ENCODE results near the gene CDCA5. TPM values are rescaled to one million over a fixed set of nuclear protein-coding genes. Genes with fewer than 3 reads are reported as not detected.

CDCA5 gene
- total and polyA plus RNA-seq, 2 of the 4 experiments (the other 2 are of a cell fraction), result 9.1 to 14.0 TPM

- Histone ChIP-seq H3K36me3 (ENCODE audit: control insufficient read depth, insufficient read depth, low read length) (peaks cover 11% of the 10 kb centered on the region; the same call in 1 of the 2 replicates), H3K4me2 (ENCODE audit: low read depth, low read length) (no peak overlapping the region), H3K9me1 (ENCODE audit: insufficient read depth, low read length) (no peaks in the 10 kb centered on the region), H3K27ac (ENCODE audit: insufficient read depth, low read length) (no peak overlapping the region), H2AFZ (replicated peaks; ENCODE audit: low read length, poor library complexity) (no peak overlapping the region), H2BK15ac (ENCODE audit: low read depth, low read length) (no peak overlapping the region), H4K5ac (ENCODE audit: low read depth, low read length) (no peak overlapping the region), H3K79me1 (ENCODE audit: low read depth in 1 of 2, low read length in 2 of 2) (peaks cover 0 to 24% of the 10 kb centered on the region in 2 experiments; a peak in 3 of 4 replicates), H3K18ac (ENCODE audit: low read depth, low read length) (no peak overlapping the region), H4K8ac (ENCODE audit: low read depth in 2 of 2, low read length in 2 of 2) (no peak overlapping the region), H2AK5ac (ENCODE audit: low read depth, low read length) (no peak overlapping the region), H2BK120ac (ENCODE audit: low read depth, low read length) (no peak overlapping the region), H2AK9ac (replicated peaks; ENCODE audit: low read depth, low read length, poor library complexity) (no peak overlapping the region), H3K27me3 (ENCODE audit: control insufficient read depth, insufficient read depth, low read length) (no peaks in the 10 kb centered on the region), H2BK20ac (ENCODE audit: low read depth, low read length) (no peak overlapping the region), H4K91ac (ENCODE audit: insufficient read depth, low read depth, low read length) (no peak overlapping the region), H3K4ac (ENCODE audit: low read depth, low read length) (no peak overlapping the region), H3K9ac (ENCODE audit: low read depth, low read length) (no peak overlapping the region), H4K20me1 (ENCODE audit: insufficient read depth, low read length) (peaks cover 11% of the 10 kb centered on the region; the same call in 1 of the 2 replicates), H2BK5ac (ENCODE audit: low read depth, low read length, poor library complexity, severe bottlenecking) (no peak overlapping the region), H3K4me1 (ENCODE audit: control insufficient read depth, insufficient read depth, low read length) (peaks cover 13% of the 10 kb centered on the region; the same call in 1 of the 2 replicates), H3K23ac (ENCODE audit: low read depth, low read length) (no peak overlapping the region), H3K56ac (ENCODE audit: extremely low read depth, insufficient read depth, low read length) (no peak overlapping the region), H3K14ac (replicated peaks; ENCODE audit: low read depth, low read length) (no peak overlapping the region), H3K4me3 (ENCODE audit: insufficient read depth, low read depth, low read length) (no peak overlapping the region), H3K9me3 (ENCODE audit: control insufficient read depth, insufficient read depth, low read length) (no peaks in the 10 kb centered on the region)
- no peak for ATAC-seq (ENCODE audit: low read depth)
- intact Hi-C loops (cut with micrococcal nuclease), result loop anchor here (2.0 to 5.0 kb wide), 2 partner anchors 143 to 263 kb away; no protein-coding TSS in a partner anchor
- no peak for DNase-seq
- TF ChIP-seq FOS (IDR thresholded peaks at IDR 0.05; ENCODE audit: low read depth, low read length) (no peak), BHLHE40 (IDR thresholded peaks at IDR 0.05; ENCODE audit: low read depth, low read length) (no peak), CEBPB (IDR thresholded peaks at IDR 0.05; ENCODE audit: low read depth, low read length) (no peak), RFX5 (IDR thresholded peaks at IDR 0.05; ENCODE audit: low read depth, low read length) (no peak), CTCF (conservative IDR thresholded peaks at IDR 0.05; ENCODE audit: low read depth, low read length) (no peak), MAFK (IDR thresholded peaks at IDR 0.05; ENCODE audit: low read depth, low read length) (no peak), MAZ (IDR thresholded peaks at IDR 0.05; ENCODE audit: borderline replicate concordance, low read depth, low read length) (no peak), POLR2A (IDR thresholded peaks at IDR 0.05; ENCODE audit: low read depth, low read length) (no peak), CHD1 (IDR thresholded peaks at IDR 0.05; ENCODE audit: low read depth, low read length) (no peak), RCOR1 (IDR thresholded peaks at IDR 0.05; ENCODE audit: insufficient replicate concordance, low read length) (no peak), USF2 (IDR thresholded peaks at IDR 0.05; ENCODE audit: low read depth, low read length) (no peak)
- TF ChIP-seq, protein P1, sequence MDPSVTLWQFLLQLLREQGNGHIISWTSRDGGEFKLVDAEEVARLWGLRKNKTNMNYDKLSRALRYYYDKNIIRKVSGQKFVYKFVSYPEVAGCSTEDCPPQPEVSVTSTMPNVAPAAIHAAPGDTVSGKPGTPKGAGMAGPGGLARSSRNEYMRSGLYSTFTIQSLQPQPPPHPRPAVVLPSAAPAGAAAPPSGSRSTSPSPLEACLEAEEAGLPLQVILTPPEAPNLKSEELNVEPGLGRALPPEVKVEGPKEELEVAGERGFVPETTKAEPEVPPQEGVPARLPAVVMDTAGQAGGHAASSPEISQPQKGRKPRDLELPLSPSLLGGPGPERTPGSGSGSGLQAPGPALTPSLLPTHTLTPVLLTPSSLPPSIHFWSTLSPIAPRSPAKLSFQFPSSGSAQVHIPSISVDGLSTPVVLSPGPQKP (IDR thresholded peaks at IDR 0.05; ENCODE audit: borderline replicate concordance, low read depth, low read length), result no peak
- WGBS, 2 experiments (ENCODE audit: extremely low coverage in 2 of 2, insufficient read length in 1 of 2), result 90% methylated on average over 12 of the region's 36 CpGs; no CpG with 5 or more reads in 1 of the 2 experiments
- ChIA-PET POLR2A (ENCODE audit: unreplicated experiment) (no interaction called here), CTCF (interaction anchor here (1.2 to 3.5 kb wide), 3 partner anchors 7 to 97 kb away, joined by 3 to 15 read pairs (median 5); no protein-coding TSS in a partner anchor)
- in situ Hi-C loops (cut with MboI; ENCODE audit: low sequenced_read_pairs), result no loop called here
- BruUV-seq (replicated peaks), result no TSS peak
- dilution Hi-C loops (cut with HindIII; ENCODE audit: low sequenced_read_pairs, unreplicated experiment), result no loop called here
Measured at GRCh38 chr11:65109231-65110198, 25.7 kb upstream of the CDCA5 start.
